Esophagus (tissue), 2 donors: ENCODE results near the gene ERBB4. TPM values are rescaled to one million over a fixed set of nuclear protein-coding genes. Genes with fewer than 3 reads are reported as not detected.
"Not testable (repeated sequence)": the region's sequence is repeated elsewhere in the genome, so short reads cannot be mapped to it uniquely, and the experiment has no call there.

Experiments used
- H3K27ac ChIP-seq, 2 donors: one replicate each; pipeline ENCODE4 v1.5.1; 2013; ENCODE audit warnings: low read depth in 2 of 2, mild to moderate bottlenecking in 2 of 2, inconsistent platforms in 1 of 2, low read length in 1 of 2, moderate library complexity in 1 of 2
- H3K27me3 ChIP-seq, 2 donors: one replicate each; pipeline ENCODE4 v1.6.1; 2013; ENCODE audit warnings: low read length in 2 of 2, control low read depth in 1 of 2, mild to moderate bottlenecking in 1 of 2; ENCODE audit not compliant: insufficient read depth in 2 of 2, control insufficient read depth in 1 of 2
- H3K36me3 ChIP-seq, 2 donors: one replicate each; pipeline ENCODE4 v1.6.1; 2013; ENCODE audit warnings: low read length in 1 of 2; ENCODE audit not compliant: control insufficient read depth in 2 of 2, insufficient read depth in 2 of 2
- H3K4me1 ChIP-seq, 2 donors: one replicate each; pipeline ENCODE4 v1.6.1; 2013; ENCODE audit warnings: low read length in 1 of 2; ENCODE audit not compliant: control insufficient read depth in 2 of 2, insufficient read depth in 2 of 2
- H3K4me3 ChIP-seq, 2 donors: one replicate each; pipeline ENCODE4 v1.5.1; 2013; ENCODE audit warnings: low read length in 2 of 2, mild to moderate bottlenecking in 2 of 2, low read depth in 1 of 2, moderate library complexity in 1 of 2
- H3K9me3 ChIP-seq, 2 donors: one replicate each; pipeline ENCODE4 v1.6.1; 2013; ENCODE audit warnings: mild to moderate bottlenecking in 2 of 2, low read depth in 1 of 2, low read length in 1 of 2, moderate library complexity in 1 of 2; ENCODE audit not compliant: control insufficient read depth in 2 of 2, insufficient read depth in 1 of 2
- WGBS, 2 donors: extraction: QIAGEN DNeasy Blood & Tissue Kit; methylation state at CpG; one replicate each; pipeline ENCODE4 v1.1.7; 2013; 5-methylcytosine and 5-hydroxymethylcytosine counted together
- polyA plus RNA-seq, 2 donors: library from polyadenylated mRNA; stranded (reverse); fragments of 200-250 nt; gene quantifications; one replicate each; pipeline ENCODE4 v1.2.3, GENCODE V29; 2013
- donor health status: healthy with polysubstance abuse.
- donor health status: Bipolar disorder and iron deficiency.

Gene ERBB4
- polyA plus RNA-seq, 2 donors = under 0.01 to 0.06 TPM

GRCh38 chr2:212489719-212490346 is 48.8 kb downstream of the ERBB4 start:
- H3K9me3 ChIP-seq = no peaks in the 10 kb centered on the region
- no peak overlapping the region for H3K27ac ChIP-seq
- H3K36me3 ChIP-seq = no peaks in the 10 kb centered on the region
- H3K27me3 ChIP-seq = no peaks in the 10 kb centered on the region
- WGBS, 2 donors = 51 to 70% methylated on average over 3 of the region's 3 CpGs
- no peak overlapping the region for H3K4me3 ChIP-seq
- no peaks in the 10 kb centered on the region for H3K4me1 ChIP-seq

- Histone ChIP-seq H3K36me3 (no peaks in the 10 kb centered on the region), H3K4me1 (no peaks in the 10 kb centered on the region), H3K27ac (no peak overlapping the region), H3K27me3 (no peaks in the 10 kb centered on the region), H3K4me3 (no peak overlapping the region), H3K9me3 (no peaks in the 10 kb centered on the region)
- WGBS, 2 donors = 89% methylated on average over 2 of the region's 2 CpGs
These were observed 50.0 kb downstream of the ERBB4 start for GRCh38 chr2:212488611-212489010.

- Histone ChIP-seq H3K36me3 (no peaks in the 10 kb centered on the region), H3K27ac (no peak overlapping the region), H3K4me3 (no peak overlapping the region), H3K9me3 (no peaks in the 10 kb centered on the region), H3K27me3 (no peaks in the 10 kb centered on the region), H3K4me1 (no peaks in the 10 kb centered on the region)
- WGBS, 2 donors = 52 to 58% methylated on average over 4 of the region's 4 CpGs
These were observed 54.0 kb downstream of the ERBB4 start for GRCh38 chr2:212484563-212485080.

- Histone ChIP-seq H3K27ac (no peak overlapping the region), H3K4me3 (no peak overlapping the region), H3K27me3 (peaks cover 0 to 2% of the 10 kb centered on the region in 2 donors), H3K9me3 (no peaks in the 10 kb centered on the region), H3K4me1 (no peaks in the 10 kb centered on the region), H3K36me3 (no peaks in the 10 kb centered on the region)
- 84 to 85% methylated on average over 1 of the region's 1 CpG for WGBS, 2 donors
These were observed 58.2 kb downstream of the ERBB4 start for GRCh38 chr2:212480447-212480846.

- Histone ChIP-seq H3K9me3 (no peaks in the 10 kb centered on the region), H3K4me3 (no peak overlapping the region), H3K27ac (no peak overlapping the region), H3K4me1 (no peaks in the 10 kb centered on the region), H3K27me3 (peaks cover 0 to 2% of the 10 kb centered on the region in 2 donors), H3K36me3 (no peaks in the 10 kb centered on the region)
- WGBS, 2 donors = 73 to 79% methylated on average over 2 of the region's 2 CpGs
These were observed 61.0 kb downstream of the ERBB4 start for GRCh38 chr2:212477571-212477970.

GRCh38 chr2:212473211-212473610 is 65.4 kb downstream of the ERBB4 start:
- Histone ChIP-seq H3K4me3 (no peak overlapping the region), H3K27ac (no peak overlapping the region), H3K36me3 (no peaks in the 10 kb centered on the region), H3K27me3 (no peaks in the 10 kb centered on the region), H3K9me3 (no peaks in the 10 kb centered on the region), H3K4me1 (no peaks in the 10 kb centered on the region)
- WGBS, 2 donors = 72 to 91% methylated on average over 1 of the region's 1 CpG

GRCh38 chr2:212467551-212467950 is 71.1 kb downstream of the ERBB4 start:
- H3K4me3 ChIP-seq, H3K4me1 ChIP-seq, H3K9me3 ChIP-seq, H3K36me3 ChIP-seq, H3K27ac ChIP-seq, H3K27me3 ChIP-seq: not testable (repeated sequence)
- whole genome bisulfite sequencing, 2 donors = 69 to 79% methylated on average over 2 of the region's 2 CpGs

GRCh38 chr2:212465456-212465855 is 73.1 kb downstream of the ERBB4 start:
- H3K36me3 ChIP-seq = no peaks in the 10 kb centered on the region
- no peak overlapping the region for H3K4me3 ChIP-seq
- H3K9me3 ChIP-seq = peaks cover 0 to 3% of the 10 kb centered on the region in 2 donors
- no peaks in the 10 kb centered on the region for H3K27me3 ChIP-seq
- 82 to 86% methylated on average over 1 of the region's 1 CpG for WGBS, 2 donors
- no peak overlapping the region for H3K27ac ChIP-seq
- no peaks in the 10 kb centered on the region for H3K4me1 ChIP-seq

- 79 to 83% methylated on average over 4 of the region's 4 CpGs for WGBS, 2 donors
- not testable (repeated sequence) for H3K4me3 ChIP-seq, H3K27ac ChIP-seq, H3K27me3 ChIP-seq, H3K4me1 ChIP-seq, H3K9me3 ChIP-seq, H3K36me3 ChIP-seq
These were observed 76.9 kb downstream of the ERBB4 start for GRCh38 chr2:212461708-212462107.

- Histone ChIP-seq H3K4me1 (no peaks in the 10 kb centered on the region), H3K36me3 (no peaks in the 10 kb centered on the region), H3K27ac (no peak overlapping the region), H3K9me3 (no peaks in the 10 kb centered on the region), H3K27me3 (no peaks in the 10 kb centered on the region), H3K4me3 (no peak overlapping the region)
- 89 to 90% methylated on average over 3 of the region's 3 CpGs for WGBS, 2 donors
These were observed 84.5 kb downstream of the ERBB4 start for GRCh38 chr2:212454149-212454548.
